Posterior vena cava (tissue), 2 donors: ENCODE results near the gene ZNF154. TPM values are rescaled to one million over a fixed set of nuclear protein-coding genes. Genes with fewer than 3 reads are reported as not detected.

Experiments
- total RNA-seq, 2 donors: library from RNA; stranded (reverse); fragmentation: NEBNext Ultra II Directional; extraction: Animal tissue kit (Norgen Biotek cat#: 25700); gene quantifications; one replicate each; pipeline ENCODE4 v1.2.1, GENCODE V29; 2021
- donor health status: DM: yes; HTN: yes; CAD: no.
- donor health status: DM: yes; HTN: yes; CAD: no.

Gene ZNF154
- total RNA-seq, 2 donors from 2014 or later, result 3.7 to 5.9 TPM

Other genes with a start within 250 kb of the ZNF154 start
- gene ZNF772, start 231.6 kb downstream of the ZNF154 start, total RNA-seq, result 1 to 10 TPM; 6.3 to 8.1 TPM
- gene ZNF419, start 221.5 kb downstream of the ZNF154 start, total RNA-seq, result 1 to 10 TPM; 8.2 to 8.3 TPM
- gene ZNF773, start 209.3 kb downstream of the ZNF154 start, total RNA-seq, result 1 to 10 TPM; 5.7 to 7.2 TPM
- 1 to 10 TPM; 4.3 to 6.1 TPM for gene ZNF549, start 181.8 kb downstream of the ZNF154 start, total RNA-seq
- 1 to 10 TPM; 3.7 to 4.5 TPM for gene ZNF550, start 149.3 kb downstream of the ZNF154 start, total RNA-seq
- gene ZNF416, start 130.3 kb downstream of the ZNF154 start, total RNA-seq, result 1 to 10 TPM; 3.9 to 5.3 TPM
- 1 to 10 TPM; 4.5 to 5.0 TPM for gene ZIK1, start 125.1 kb downstream of the ZNF154 start, total RNA-seq
- 1 to 10 TPM; 1.6 to 2.4 TPM for gene ZNF530, start 109.3 kb downstream of the ZNF154 start, total RNA-seq
- gene ZNF134, start 95.0 kb downstream of the ZNF154 start, total RNA-seq, result 10 to 100 TPM; 14.9 to 18.0 TPM
- 1 to 10 TPM; 6.9 to 8.0 TPM for gene ZNF211, start 76.0 kb downstream of the ZNF154 start, total RNA-seq
- under 1 TPM in 1 of 2 donors, not detected in 1; 0.10 TPM for gene ZSCAN4, start 40.3 kb downstream of the ZNF154 start, total RNA-seq
- gene ZNF551, start 27.2 kb downstream of the ZNF154 start, total RNA-seq, result 1 to 10 TPM; 4.8 to 7.7 TPM
- 1 to 10 TPM; 5.5 to 6.5 TPM for gene ZNF671, start 18.4 kb upstream of the ZNF154 start, total RNA-seq
- gene ZNF776, start 37.6 kb upstream of the ZNF154 start, total RNA-seq, result 10 to 100 TPM in 1 of 2 donors, 1 to 10 TPM in 1; 9.4 to 11.1 TPM
- gene ZNF586, start 60.5 kb upstream of the ZNF154 start, total RNA-seq, result 10 to 100 TPM in 1 of 2 donors, 1 to 10 TPM in 1; 9.8 to 15.1 TPM
- 1 to 10 TPM; 6.0 to 7.9 TPM for gene ZNF552, start 105.7 kb upstream of the ZNF154 start, total RNA-seq
- 10 to 100 TPM; 11.8 to 13.0 TPM for gene ZNF587B, start 121.1 kb upstream of the ZNF154 start, total RNA-seq
- 10 to 100 TPM; 18.3 to 22.2 TPM for gene ZNF587, start 140.7 kb upstream of the ZNF154 start, total RNA-seq
- 10 to 100 TPM; 10.7 to 13.3 TPM for gene ZNF814, start 179.8 kb upstream of the ZNF154 start, total RNA-seq
- gene ZNF417, start 207.4 kb upstream of the ZNF154 start, total RNA-seq, result 10 to 100 TPM; 12.6 to 13.5 TPM
- 1 to 10 TPM; 5.6 to 6.5 TPM for gene ZNF418, start 226.2 kb upstream of the ZNF154 start, total RNA-seq
- gene ZNF256, start 238.5 kb upstream of the ZNF154 start, total RNA-seq, result 1 to 10 TPM; 6.6 to 6.8 TPM